Caco-2 (cell line): ENCODE results near the gene CSF2RB. TPM values are rescaled to one million over a fixed set of nuclear protein-coding genes. Genes with fewer than 3 reads are reported as not detected.

ENCODE experiments used
- BruUV-seq: library from RNA; stranded (reverse); fragments of 400-500 nt; replicated peaks from 2 replicates; lab custom pipeline; 2021; lab: Mats Ljungman, UMichigan
- CTCF ChIA-PET: fragments of 300-600 bp; sonication (Branson Sonifier 250); formaldehyde crosslinking; loops from one replicate; lab custom pipeline; 2022; ENCODE audit warnings: antibody characterized with exemption; lab: Charles Lee
- POLR2A ChIA-PET: fragments of 300-600 bp; sonication (Branson Sonifier 250); formaldehyde crosslinking; loops from one replicate; lab custom pipeline; 2022; ENCODE audit warnings: antibody characterized with exemption; lab: Charles Lee
- DNase-seq, 2 experiments: peaks; one replicate each; pipeline versions ENCODE4 v3.0.0 to v3.0.0-alpha.2; 2020 to 2022
- H3K27me3 ChIP-seq: replicated peaks from 2 replicates; pipeline ENCODE4 v1.6.0; 2011; ENCODE audit warnings: low read length; ENCODE audit not compliant: control insufficient read depth, insufficient read depth
- H3K36me3 ChIP-seq: 2 replicates; pipeline ENCODE4 v1.5.1; 2011; ENCODE audit warnings: low read length; ENCODE audit not compliant: control insufficient read depth, insufficient read depth
- H3K4me1 ChIP-seq: fragments of 250-450 bp; sonication (Bioruptor Pico); 2 replicates; pipeline ENCODE4 v1.5.1; 2020; ENCODE audit warnings: mild to moderate bottlenecking
- H3K4me3 ChIP-seq: 2 replicates; pipeline ENCODE4 v1.5.1; 2011; ENCODE audit warnings: low read depth, mild to moderate bottlenecking, control low read depth, low read length
- H3K9me3 ChIP-seq: fragments of 250-450 bp; sonication (Bioruptor Pico); 2 replicates; pipeline ENCODE4 v1.5.1; 2020; ENCODE audit warnings: mild to moderate bottlenecking, moderate library complexity
- H3K27ac Mint-ChIP-seq: one replicate; pipeline ENCODE4 v1.8.0; 2022; ENCODE audit warnings: mixed read lengths; ENCODE audit not compliant: unreplicated experiment
- H3K27me3 Mint-ChIP-seq: one replicate; pipeline ENCODE4 v1.8.0; 2022; ENCODE audit warnings: mixed read lengths; ENCODE audit not compliant: insufficient read depth, unreplicated experiment
- H3K36me3 Mint-ChIP-seq: one replicate; pipeline ENCODE4 v1.8.0; 2022; ENCODE audit warnings: mild to moderate bottlenecking, mixed read lengths; ENCODE audit not compliant: insufficient read depth, unreplicated experiment
- H3K4me1 Mint-ChIP-seq: one replicate; pipeline ENCODE4 v1.8.0; 2022; ENCODE audit warnings: low read depth, mixed read lengths; ENCODE audit not compliant: unreplicated experiment
- H3K4me3 Mint-ChIP-seq: one replicate; pipeline ENCODE4 v1.8.0; 2022; ENCODE audit warnings: mild to moderate bottlenecking, moderate library complexity, mixed read lengths; ENCODE audit not compliant: unreplicated experiment
- H3K9me3 Mint-ChIP-seq: one replicate; pipeline ENCODE4 v1.8.0; 2022; ENCODE audit warnings: mixed read lengths; ENCODE audit not compliant: unreplicated experiment
- intact Hi-C: fragments of 100-400 bp; cut with micrococcal nuclease; formaldehyde crosslinking; loops from one replicate; pipeline ENCODE4 v1.10.0; 2022; ENCODE audit not compliant: unreplicated experiment
- total RNA-seq: library from RNA; stranded (reverse); gene quantifications from 2 replicates; pipeline ENCODE4 v1.2.3, GENCODE V29; 2022
- TF ChIP-seq, protein P1 (sequence below), 2 experiments: fragments of 200-600 bp in 1 of 2; IDR thresholded peaks; 1 replicate in 1 of 2; 2 replicates in 1 of 2; pipeline versions ENCODE4 v1.5.1 to v1.8.0; 2011 to 2022; ENCODE audit warnings: antibody characterized with exemption in 1 of 2, control low read depth in 1 of 2, inconsistent platforms in 1 of 2, low read depth in 1 of 2, low read length in 1 of 2, mild to moderate bottlenecking in 1 of 2, moderate library complexity in 1 of 2; ENCODE audit not compliant: insufficient read depth in 1 of 2, severe bottlenecking in 1 of 2, unreplicated experiment in 1 of 2

CSF2RB gene
- total RNA-seq, 1 experiment from 2014 or later, result not detected

DNA sequence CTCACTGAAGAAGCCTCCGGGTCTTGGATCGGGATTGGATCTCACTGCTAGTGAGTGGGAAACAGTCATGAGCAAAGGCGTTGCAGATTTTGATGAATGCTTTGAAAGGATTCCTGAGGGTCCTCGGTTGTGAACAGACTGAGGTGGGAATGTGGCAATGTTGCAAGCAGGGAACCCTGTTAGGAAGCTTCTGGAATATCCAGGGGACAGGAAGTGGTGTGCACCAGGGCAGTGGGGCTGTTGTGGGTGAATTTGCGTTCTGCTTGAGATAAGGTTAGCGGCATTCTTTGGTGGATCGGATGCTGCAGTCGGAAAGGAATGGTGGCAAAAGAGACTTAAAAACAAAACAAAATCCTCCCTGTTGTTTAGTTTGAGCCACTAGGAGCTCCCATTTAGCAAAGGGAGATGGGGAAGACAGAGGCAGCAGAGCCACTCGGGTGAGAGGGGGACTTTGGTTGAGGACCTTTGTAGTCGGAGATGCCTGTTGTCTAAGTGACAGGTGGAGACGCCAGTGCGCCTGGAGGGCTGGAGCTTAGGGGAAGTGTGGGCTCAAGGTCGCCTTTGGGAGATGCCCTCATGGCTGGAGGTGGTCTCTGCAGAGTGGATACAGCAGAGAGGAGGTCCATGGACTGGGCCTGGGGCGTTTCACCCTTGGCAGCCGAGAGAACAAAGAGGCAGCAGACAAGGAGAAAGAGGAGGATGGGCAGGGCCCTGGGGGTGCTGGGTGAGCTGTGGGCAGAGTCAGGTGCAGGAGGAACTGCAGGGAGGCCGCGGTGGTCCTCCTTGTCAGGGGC, 37.6 kb downstream of the CSF2RB start:
- no peak for DNase-seq
- POLR2A ChIA-PET, result no interaction called here
- H3K9me3 Mint-ChIP-seq, result no peaks in the 10 kb centered on the region
- peaks cover 15% of the 10 kb centered on the region for H3K27me3 Mint-ChIP-seq
- BruUV-seq, result no TSS peak
- H3K4me1 ChIP-seq, result no peaks in the 10 kb centered on the region
- CTCF ChIA-PET, result no interaction called here
- TF ChIP-seq, protein P1, sequence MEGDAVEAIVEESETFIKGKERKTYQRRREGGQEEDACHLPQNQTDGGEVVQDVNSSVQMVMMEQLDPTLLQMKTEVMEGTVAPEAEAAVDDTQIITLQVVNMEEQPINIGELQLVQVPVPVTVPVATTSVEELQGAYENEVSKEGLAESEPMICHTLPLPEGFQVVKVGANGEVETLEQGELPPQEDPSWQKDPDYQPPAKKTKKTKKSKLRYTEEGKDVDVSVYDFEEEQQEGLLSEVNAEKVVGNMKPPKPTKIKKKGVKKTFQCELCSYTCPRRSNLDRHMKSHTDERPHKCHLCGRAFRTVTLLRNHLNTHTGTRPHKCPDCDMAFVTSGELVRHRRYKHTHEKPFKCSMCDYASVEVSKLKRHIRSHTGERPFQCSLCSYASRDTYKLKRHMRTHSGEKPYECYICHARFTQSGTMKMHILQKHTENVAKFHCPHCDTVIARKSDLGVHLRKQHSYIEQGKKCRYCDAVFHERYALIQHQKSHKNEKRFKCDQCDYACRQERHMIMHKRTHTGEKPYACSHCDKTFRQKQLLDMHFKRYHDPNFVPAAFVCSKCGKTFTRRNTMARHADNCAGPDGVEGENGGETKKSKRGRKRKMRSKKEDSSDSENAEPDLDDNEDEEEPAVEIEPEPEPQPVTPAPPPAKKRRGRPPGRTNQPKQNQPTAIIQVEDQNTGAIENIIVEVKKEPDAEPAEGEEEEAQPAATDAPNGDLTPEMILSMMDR (IDR thresholded peaks at IDR 0.05; ENCODE audit: insufficient read depth in 1 of 2, low read depth in 1 of 2, low read length in 1 of 2, severe bottlenecking in 1 of 2, unreplicated experiment in 1 of 2), result no peak
- no peak overlapping the region for H3K27ac Mint-ChIP-seq
- H3K36me3 ChIP-seq, result no peaks in the 10 kb centered on the region
- no peaks in the 10 kb centered on the region for H3K36me3 Mint-ChIP-seq
- no peaks in the 10 kb centered on the region for H3K27me3 ChIP-seq
- no peak overlapping the region for H3K4me3 Mint-ChIP-seq
- 0 out of 2 replicates have a peak, but pooled peaks cover 3% of the 10 kb centered on the region for H3K9me3 ChIP-seq
- H3K4me1 Mint-ChIP-seq, result no peaks in the 10 kb centered on the region
- intact Hi-C loops, result no loop called here
- H3K4me3 ChIP-seq, result no peak overlapping the region

DNA sequence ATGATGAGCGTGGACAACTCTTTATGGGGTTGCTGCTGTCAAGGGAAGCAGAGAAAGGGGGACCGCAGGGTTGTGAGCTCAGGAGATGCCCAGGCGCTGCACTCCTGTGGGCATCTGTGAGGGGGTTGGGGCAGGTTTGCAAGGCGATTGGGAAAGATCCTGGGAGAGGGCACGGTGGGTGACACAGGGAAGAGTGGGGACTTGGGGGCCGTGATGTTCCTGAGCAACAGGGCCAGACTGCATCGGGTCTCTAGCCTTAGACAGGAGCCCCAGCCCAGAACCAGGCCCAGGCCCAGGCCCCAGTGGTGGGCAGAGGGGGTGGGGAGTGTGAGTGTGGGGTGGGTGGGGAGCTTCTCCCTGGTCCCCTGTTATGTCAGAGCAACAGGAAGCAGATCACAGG, 38.3 kb downstream of the CSF2RB start:
- H3K9me3 Mint-ChIP-seq, result peaks cover 6% of the 10 kb centered on the region
- no TSS peak for BruUV-seq
- H3K4me1 Mint-ChIP-seq, result no peaks in the 10 kb centered on the region
- no peaks in the 10 kb centered on the region for H3K36me3 Mint-ChIP-seq
- no peak for DNase-seq
- Histone ChIP-seq H3K4me3 (no peak overlapping the region), H3K9me3 (0 out of 2 replicates have a peak, but pooled peaks cover 3% of the 10 kb centered on the region), H3K36me3 (no peaks in the 10 kb centered on the region), H3K27me3 (no peaks in the 10 kb centered on the region), H3K4me1 (no peaks in the 10 kb centered on the region)
- CTCF ChIA-PET, result no interaction called here
- H3K27me3 Mint-ChIP-seq, result peaks cover 15% of the 10 kb centered on the region
- TF ChIP-seq, protein P1 (IDR thresholded peaks at IDR 0.05; ENCODE audit: insufficient read depth in 1 of 2, low read depth in 1 of 2, low read length in 1 of 2, severe bottlenecking in 1 of 2, unreplicated experiment in 1 of 2), result no peak
- POLR2A ChIA-PET, result no interaction called here
- intact Hi-C loops, result no loop called here
- H3K27ac Mint-ChIP-seq, result no peak overlapping the region
- no peak overlapping the region for H3K4me3 Mint-ChIP-seq

- Histone ChIP-seq H3K4me1 (no peaks in the 10 kb centered on the region), H3K4me3 (no peak overlapping the region), H3K9me3 (no peaks in the 10 kb centered on the region), H3K27me3 (no peaks in the 10 kb centered on the region), H3K36me3 (no peaks in the 10 kb centered on the region)
- DNase-seq, result no peak
- intact Hi-C loops, result no loop called here
- ChIA-PET CTCF (no interaction called here), POLR2A (no interaction called here)
- Mint-ChIP-seq H3K27ac (no peak overlapping the region), H3K9me3 (peaks cover 13% of the 10 kb centered on the region), H3K27me3 (peaks cover 17% of the 10 kb centered on the region), H3K4me3 (no peak overlapping the region), H3K4me1 (no peaks in the 10 kb centered on the region), H3K36me3 (no peaks in the 10 kb centered on the region)
- no TSS peak for BruUV-seq
- TF ChIP-seq, protein P1 (IDR thresholded peaks at IDR 0.05; ENCODE audit: insufficient read depth in 1 of 2, low read depth in 1 of 2, low read length in 1 of 2, severe bottlenecking in 1 of 2, unreplicated experiment in 1 of 2), result no peak
Observed at GRCh38 chr22:36953239-36954080, 40.0 kb downstream of the CSF2RB start.
